GM12865 (cell line): Measurements from ENCODE around the gene HAUS7.

ENCODE experiments used
- DNase-seq: peaks from one replicate; pipeline ENCODE4 v3.0.0; 2010; ENCODE audit warnings: low read depth
- H3K4me3 ChIP-seq: 2 replicates; pipeline ENCODE4 v1.5.1; 2011; ENCODE audit warnings: mild to moderate bottlenecking, low read depth, low read length, control low read depth
- CTCF ChIP-seq: IDR thresholded peaks from 2 replicates; pipeline ENCODE4 v1.5.1; 2011; ENCODE audit warnings: low read length, control low read depth, low read depth, inconsistent platforms; ENCODE audit not compliant: insufficient read depth; ENCODE audit errors: missing control alignments

HAUS7 gene

GRCh38 chrX:153434801-153435200 lies 35.6 kb downstream of the HAUS7 start:
- no peak for DNase-seq
- no peak for TF ChIP-seq CTCF
- no peak overlapping the region for H3K4me3 ChIP-seq

GRCh38 chrX:153433781-153434285 lies 36.5 kb downstream of the HAUS7 start:
- H3K4me3 ChIP-seq = no peak overlapping the region
- DNase-seq = no peak
- no peak for TF ChIP-seq CTCF

GRCh38 chrX:153433161-153433680 lies 37.2 kb downstream of the HAUS7 start:
- no peak for TF ChIP-seq CTCF
- DNase-seq = no peak
- no peak overlapping the region for H3K4me3 ChIP-seq

GRCh38 chrX:153430796-153431195 lies 39.6 kb downstream of the HAUS7 start:
- TF ChIP-seq CTCF = no peak
- DNase-seq = no peak
- no peak overlapping the region for H3K4me3 ChIP-seq

- TF ChIP-seq CTCF = no peak
These were observed 44.2 kb downstream of the HAUS7 start for GRCh38 chrX:153426204-153426603.

GRCh38 chrX:153423652-153424051 lies 46.7 kb downstream of the HAUS7 start:
- DNase-seq = no peak
- TF ChIP-seq CTCF = no peak
- H3K4me3 ChIP-seq = no peak overlapping the region

More at GRCh38 chrX:153426204-153426603, 44.2 kb downstream of the HAUS7 start:
- no peak overlapping the region for H3K4me3 ChIP-seq
- no peak for DNase-seq

- no peak for TF ChIP-seq CTCF
- no peak overlapping the region for H3K4me3 ChIP-seq
- DNase-seq = no peak
These were observed 48.5 kb downstream of the HAUS7 start for GRCh38 chrX:153421856-153422255.
